Measurements from ENCODE around the gene KIFBP.
A peak's percentile ranks its signal among the peaks of the same experiment; 100 is the strongest.

KIFBP gene

DNA sequence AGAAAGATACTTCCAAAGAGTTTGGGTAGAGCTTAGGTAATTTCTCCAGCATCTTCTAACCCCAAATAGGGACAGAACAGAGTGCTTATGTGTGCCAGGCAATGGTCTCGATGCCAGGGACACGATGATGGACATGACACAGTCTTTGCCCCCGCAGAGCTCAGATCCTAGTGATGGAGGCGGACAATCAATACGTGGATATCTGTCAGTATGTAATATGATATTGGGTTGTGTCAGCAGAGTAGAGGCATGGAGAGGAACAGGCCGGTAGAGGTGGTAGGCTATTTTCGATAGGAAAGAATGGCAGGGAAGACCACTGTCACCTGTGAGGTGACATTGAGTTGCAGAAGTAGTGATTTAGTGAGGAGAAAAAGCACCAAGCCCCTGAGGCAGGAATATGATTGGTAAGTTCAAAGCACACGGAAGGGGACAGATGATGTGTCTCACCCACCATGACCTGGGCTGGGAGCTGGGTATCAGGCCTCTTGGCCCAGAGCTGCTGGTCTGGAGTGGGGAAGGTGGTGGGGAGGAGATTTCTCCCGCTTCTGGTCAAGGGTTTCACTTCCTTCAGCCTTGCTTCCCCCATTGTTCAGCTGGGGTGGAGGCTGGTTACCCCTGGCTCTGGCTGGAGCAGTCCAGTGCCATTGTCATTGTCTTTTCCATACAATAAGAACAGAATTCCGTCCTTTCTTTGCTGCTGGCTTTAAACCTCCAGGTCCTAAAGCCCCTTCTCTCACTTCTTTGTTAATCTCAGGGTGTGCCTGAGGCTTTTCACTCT, 63.3 kb downstream of the KIFBP start:
- no peak for DNase-seq

DNA sequence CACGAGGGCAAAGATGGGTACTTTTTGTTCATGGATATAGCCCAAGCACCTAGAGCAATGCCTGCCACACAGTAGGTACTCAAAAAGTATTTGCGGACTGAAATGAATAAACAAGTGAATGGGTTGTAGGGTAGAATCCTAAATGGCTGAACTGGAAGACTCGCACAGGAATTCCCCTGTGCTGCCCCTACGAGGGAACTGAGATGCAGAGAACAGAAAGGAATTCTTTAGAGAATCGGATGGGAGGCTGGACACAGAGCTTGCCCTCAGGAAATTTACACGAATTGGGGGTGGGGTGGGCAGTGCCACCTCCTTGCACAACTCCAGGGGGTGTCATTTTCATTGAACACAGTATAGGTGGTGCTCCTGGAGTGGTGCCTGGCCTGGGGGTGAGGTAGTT, 64.1 kb downstream of the KIFBP start:
- no peak for DNase-seq

DNA sequence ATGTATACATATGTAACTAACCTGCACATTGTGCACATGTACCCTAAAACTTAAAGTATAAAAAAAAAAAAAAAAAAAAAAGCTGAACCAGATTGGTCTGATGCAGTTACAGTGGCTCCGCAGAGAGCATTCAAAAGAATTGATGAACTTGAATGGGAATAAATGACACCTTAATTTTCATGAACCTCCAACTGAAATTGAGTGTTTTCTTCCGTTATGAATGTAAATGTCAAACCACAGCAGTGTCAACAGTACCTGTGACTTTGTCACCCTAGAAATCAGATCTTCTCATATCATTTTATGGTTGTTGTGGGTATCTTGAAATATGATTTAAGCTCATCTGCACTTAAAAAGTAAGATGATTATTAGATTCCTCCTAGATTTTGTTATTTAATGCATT, 66.6 kb downstream of the KIFBP start:
- no peak for DNase-seq

DNA sequence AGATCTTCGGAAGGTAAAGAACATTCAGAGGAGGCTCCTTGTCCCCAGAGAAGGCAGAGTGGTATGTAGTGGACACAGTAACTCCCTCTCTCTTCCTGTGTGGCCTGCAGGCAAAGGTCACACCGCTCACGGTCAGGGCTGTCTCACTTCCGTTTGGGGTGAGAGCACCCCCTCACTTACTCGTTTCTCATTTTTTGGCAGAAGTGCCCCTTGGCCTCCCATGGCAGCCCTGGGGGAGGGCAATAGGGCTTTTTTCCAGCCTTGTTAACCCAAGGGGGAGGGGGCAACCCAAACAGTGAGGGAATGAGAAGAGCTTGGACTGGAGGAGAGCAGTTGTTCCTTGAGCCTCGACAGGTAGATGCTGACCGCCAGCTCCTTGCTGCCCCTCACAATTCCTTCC, 67.5 kb downstream of the KIFBP start:
- no peak for DNase-seq

DNA sequence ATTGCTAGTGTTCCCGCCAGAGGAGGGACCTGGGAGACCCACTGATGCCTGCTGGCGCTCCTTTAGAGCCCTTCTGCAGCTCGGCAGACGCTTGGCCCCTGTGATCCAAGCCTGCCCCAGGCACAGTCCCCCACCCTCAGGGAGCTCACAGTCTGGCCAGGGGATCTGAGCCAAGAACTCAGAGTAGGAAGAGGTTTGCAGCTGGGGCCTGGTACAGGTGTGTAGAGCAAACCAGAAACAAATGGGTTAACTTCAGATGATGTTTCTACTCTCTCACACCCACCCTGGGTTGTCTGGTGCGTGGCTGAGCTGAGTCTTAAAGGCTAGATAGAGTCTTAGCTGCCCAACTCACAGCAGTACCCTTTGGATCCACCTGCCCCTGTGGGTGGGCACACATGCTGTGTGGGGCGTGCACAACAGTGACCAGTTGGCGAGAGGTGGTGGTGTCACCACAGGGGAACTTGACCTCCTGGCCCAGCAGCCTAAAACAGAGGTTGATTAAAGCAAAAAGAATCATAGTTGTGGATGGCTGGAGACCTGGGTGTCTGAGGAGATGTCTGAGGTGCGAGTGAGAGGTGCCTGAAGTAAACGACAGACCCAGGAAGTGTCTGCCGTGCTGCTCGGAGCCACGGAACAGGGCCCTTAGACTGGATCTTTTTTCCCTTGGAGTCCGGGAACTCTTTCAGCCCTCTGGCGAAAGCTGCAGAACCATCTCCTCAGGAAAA, 68.1 kb downstream of the KIFBP start:
- DNase-seq: no peak

DNA sequence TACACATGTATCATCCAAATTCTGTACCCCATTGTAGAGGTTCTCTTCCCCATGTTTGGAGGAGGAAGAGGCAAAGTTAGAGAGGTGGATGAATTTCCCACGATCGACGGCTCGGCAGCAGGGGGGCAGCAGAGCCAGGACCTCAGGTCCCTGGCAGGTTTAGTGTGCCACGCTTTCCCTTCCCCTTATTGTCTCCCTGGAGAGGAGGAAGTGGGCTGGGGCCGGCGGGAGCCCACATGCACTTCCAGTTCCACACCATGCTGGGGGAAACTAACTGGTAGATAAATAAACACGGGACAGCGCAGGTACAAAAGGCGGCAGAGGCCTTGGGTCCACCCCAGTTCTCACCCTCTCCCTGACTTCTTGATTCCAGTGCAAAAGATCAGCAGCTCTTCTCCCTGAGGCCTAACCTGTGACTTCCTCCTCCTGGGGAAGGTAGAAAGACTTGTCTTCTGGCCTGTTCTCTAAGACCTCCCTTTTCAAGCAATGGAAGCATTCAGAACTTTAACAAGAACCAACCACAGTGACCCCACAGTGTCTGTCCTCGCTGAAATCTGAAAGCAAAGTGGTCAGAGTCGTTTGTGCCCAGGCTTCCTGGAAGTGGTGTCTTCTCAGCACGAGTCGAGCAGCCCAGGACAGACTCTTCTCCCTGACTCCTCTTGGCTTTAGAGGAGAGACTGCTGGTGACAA, 68.8 kb downstream of the KIFBP start:
- no peak for DNase-seq

DNA sequence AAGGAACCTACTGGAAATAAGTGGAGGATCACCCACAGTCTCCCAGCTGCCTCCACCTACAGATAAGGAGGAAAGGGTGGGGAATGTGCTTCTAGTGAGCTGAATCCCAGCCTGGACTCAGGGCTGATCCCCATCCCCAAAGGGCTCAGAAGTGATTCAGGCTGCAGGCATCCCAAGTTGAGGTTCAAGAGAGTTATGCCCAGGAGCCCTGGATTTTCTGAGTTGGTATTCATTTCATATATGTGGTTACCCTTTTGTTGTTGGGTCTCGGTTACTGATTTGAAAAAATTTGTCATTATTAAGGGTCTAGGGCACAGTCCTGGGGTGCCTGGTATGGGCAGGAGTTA, 69.3 kb downstream of the KIFBP start:
- no peak for DNase-seq

DNA sequence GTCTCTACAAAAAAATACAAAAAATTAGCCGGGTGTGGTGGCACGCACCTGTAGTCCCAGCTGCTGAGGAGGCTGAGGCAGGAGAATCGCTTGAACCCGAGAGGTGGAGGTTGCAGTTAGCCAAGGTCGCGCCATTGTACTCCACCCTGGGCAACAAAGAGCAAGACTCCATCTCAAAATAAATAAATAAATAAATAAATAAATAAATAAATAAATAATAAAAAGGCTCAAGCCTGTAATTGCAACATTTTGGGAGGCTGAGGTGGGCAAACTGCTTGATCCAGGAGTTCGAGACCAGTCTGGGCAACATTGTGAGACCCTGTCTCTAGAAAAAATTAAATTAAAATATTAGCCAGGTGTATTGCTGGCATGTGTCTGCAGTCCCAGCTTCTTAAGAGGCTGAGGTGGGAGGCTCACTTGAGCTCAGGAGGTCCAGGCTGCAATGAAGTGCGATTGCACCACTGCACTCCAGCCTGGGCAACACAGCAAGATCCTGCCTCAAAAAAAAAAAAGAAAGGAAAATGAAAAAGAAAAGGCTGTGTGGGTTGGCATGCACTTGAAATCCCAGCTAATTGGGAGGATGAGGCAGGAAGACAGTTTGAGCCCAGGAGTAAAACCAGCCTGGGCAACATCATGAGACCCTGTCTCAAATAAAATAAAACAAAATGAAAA, 71.7 kb downstream of the KIFBP start:
- DNase-seq: no peak

DNA sequence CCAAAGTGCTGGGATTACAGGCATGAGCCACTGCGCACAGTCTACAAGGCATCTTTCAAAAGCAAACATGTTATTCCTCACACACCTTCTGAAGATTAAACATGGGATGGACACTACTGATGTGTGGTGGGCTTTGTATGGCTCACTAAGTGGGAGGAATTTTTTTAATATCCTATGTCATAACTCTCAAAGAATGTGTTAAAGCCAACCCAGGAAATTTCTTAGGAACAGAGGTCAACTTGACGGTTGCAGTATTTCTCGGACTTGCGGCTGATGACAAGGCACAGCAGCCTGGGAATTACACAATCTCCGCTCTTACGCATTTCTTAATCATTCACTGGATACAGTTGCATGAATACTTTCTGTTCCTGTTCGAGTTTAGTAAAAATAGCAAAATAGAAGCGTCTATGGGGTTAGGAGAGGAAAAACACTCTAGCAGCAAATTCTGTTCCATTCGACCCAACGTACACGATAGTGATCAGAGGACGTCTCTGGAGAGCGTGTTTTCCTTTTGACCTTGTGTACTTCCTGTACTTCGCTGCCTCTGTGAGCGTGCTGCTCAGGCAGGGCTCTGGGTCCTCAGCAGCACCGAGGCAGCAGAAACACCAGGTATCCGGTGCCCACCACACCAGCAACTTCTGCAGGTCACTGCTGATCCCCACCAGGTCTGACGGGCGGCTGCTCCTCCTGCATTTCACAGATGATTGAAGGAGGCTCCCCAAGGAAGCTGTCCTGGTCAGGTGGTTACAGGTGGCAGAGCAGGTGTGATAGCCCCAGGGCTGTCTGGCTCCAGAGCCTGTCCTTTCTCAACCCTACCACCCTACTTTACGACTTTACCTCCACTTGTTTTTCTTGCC, 72.9 kb downstream of the KIFBP start:
- DNase-seq: peak; percentile 34

DNA sequence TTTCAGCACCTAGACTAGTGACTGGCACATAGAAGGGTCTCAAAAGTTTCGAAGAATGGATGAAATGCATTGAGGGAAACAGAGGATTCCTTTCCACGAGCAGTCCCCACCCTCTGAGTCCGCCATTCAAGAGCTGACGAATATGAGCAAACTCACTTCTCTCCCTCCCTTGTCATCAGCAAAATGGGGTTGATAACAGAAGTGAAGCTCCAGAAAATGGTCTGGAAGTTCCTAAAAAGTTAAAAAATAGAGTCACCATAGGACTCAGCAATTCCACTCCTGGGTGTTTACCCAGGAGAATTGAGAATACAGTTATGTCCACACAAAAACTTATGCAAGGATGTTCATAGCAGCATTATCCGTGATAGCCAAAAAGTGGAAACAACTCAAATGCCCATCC, 74.3 kb downstream of the KIFBP start:
- no peak for DNase-seq

DNA sequence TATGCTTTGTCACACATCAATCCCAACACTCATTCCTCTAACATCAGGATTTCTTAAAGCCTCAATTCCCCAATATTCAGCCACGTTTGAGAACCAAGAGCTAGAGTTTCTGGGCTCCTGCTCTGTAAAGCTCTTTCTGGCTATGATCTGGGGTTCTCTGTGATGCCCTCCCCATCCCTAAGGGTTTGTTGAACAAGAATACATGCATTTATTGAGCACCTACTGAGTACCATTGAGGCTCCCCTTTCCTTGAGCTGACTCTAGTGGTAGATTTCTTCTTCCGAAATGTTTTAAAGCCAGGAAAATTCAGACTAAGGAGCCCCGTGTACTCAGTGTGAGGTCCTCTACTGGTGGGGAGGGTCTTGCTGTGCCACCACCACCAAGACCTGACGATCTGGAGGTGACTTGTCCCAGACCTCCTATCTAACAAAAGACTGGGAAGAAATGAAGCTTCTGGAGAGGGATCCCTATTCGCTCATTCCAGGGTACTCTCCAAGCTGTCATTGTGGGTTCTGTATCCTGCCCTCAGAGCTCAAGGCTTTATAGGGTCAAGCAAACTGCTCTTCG, 76.2 kb downstream of the KIFBP start:
- no peak for DNase-seq

DNA sequence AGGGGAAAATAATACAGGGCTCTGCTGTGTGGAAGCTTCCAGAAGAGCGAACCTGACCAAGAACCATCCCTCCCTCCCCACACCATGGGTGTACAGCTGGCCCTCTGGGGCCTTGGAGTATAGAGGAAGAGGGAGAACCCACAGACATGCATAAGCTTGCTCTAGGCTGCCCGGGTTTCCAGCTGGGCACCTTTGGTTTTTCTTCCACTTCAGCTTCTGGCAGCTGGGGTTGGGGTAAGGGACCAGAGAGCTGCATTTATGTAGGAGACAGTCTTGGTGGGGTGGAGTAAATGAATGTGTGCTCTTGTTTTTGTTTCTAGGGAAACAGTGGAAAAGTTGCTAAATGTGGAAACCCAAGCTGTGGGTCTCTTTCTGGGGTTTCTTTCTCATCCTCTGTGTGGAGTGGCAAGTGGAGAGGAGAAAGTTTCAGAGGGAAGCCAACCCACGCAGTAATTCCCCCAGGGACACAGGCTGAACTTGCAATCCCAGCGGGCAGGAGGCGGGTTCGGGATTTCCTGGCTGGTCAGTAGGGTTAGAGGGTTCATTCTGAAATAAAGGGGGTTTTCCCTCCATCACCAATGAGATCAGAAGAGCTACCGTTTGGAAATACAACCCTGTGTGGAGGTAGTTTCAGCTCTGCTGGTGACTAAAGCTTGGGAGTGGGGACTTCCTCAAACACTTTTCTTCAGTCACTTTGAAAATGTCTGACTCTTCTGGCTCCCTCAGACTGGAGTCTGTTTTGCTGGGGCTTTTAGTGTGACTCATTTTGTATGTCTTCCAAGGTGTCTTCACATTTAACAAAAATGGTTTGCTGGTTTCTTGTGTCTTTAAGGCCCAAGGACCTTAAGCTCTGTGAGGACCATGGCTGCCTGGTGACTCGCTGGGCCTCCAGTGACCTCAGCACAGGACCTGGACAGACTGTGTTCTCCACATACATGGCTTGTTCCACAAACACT, 77.1 kb downstream of the KIFBP start:
- no peak for DNase-seq

Data from central memory CD4-positive, alpha-beta T cell (primary cell).